ENCODE results near the gene OR51V1. TPM values are rescaled to one million over a fixed set of nuclear protein-coding genes. Genes with fewer than 3 reads are reported as not detected.

The OR51V1 gene
- total and polyA plus RNA-seq, 10 of the 15 experiments (the other 5 are each of a cell fraction or from before 2014, with no cell fraction given) = not detected

DNA sequence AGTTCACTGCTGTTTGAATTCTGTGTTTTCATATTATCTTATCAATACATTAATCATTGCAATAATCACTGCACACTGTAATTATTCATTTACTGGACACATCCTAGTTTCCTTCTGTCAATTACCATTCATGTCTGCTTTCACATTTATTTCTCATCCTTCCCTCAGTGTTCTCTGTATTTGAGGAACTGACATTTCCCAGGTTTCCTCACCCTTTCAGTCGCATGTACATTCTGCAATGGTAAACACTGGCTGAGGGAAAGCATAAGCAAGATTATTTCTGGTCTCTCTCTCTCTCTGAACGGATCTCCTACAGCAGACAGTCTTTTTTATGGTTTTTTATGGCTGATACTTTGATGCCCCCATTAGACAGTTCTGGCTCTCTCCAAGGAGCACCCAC is 38.0 kb upstream of the OR51V1 start:
- 2% methylated on average over 2 of the region's 2 CpGs for whole genome bisulfite sequencing (ENCODE audit: insufficient coverage, insufficient replicate concordance, low lambda C conversion rate, missing lambda C conversion rate)
- SMC1A ChIA-PET (ENCODE audit: uncharacterized antibody, unreplicated experiment) = no interaction called here
- no peak for ATAC-seq
- Histone ChIP-seq H3K27me3 (replicated peaks in 1 of 2; ENCODE audit: control insufficient read depth in 2 of 2, insufficient read depth in 2 of 2, low read length in 1 of 2) (no peaks in the 10 kb centered on the region; a peak in 1 of 4 replicates), H3K9ac (ENCODE audit: control insufficient read depth, insufficient read depth, low read length) (no peak overlapping the region), H2AFZ (ENCODE audit: control insufficient read depth, low read depth, low read length) (no peak overlapping the region), H3K36me3 (ENCODE audit: control insufficient read depth in 2 of 2, insufficient read depth in 2 of 2, low read length in 1 of 2) (no peaks in the 10 kb centered on the region), H3K4me2 (ENCODE audit: control insufficient read depth, insufficient read depth) (no peak overlapping the region), H4K20me1 (ENCODE audit: control insufficient read depth, insufficient read depth) (no peaks in the 10 kb centered on the region), H3K79me2 (ENCODE audit: control insufficient read depth, insufficient read depth, low read length) (no peaks in the 10 kb centered on the region), H3K27ac (ENCODE audit: control insufficient read depth, insufficient read depth) (no peak overlapping the region), H3K9me3 (replicated peaks; ENCODE audit: control insufficient read depth, insufficient read depth, low read length) (no peaks in the 10 kb centered on the region), H3K4me3 (no peak overlapping the region), H3K4me1 (ENCODE audit: control insufficient read depth, insufficient read depth, low read length) (no peaks in the 10 kb centered on the region; the same call in 1 of the 2 replicates)
- POLR2A ChIA-PET = no interaction called here
- FAIRE-seq = no peak
- intact Hi-C loops (cut with micrococcal nuclease; ENCODE audit: unreplicated experiment) = no loop called here
- in situ Hi-C loops (cut with MboI) = no loop called here
- DNase-seq (ENCODE audit: low read depth, low spot score) = no peak
- CTCF ChIA-PET = no interaction called here
- RAD21 ChIA-PET (ENCODE audit: unreplicated experiment) = no interaction called here
- no TSS peak for BruUV-seq (replicated peaks)
- TF ChIP-seq TBL1XR1 (IDR thresholded peaks at IDR 0.05; ENCODE audit: low read depth, low read length) = no peak
- no peak for TF ChIP-seq ZNF384 (IDR thresholded peaks at IDR 0.05; ENCODE audit: borderline replicate concordance, low read depth, low read length)
- TF ChIP-seq CBX3 (IDR thresholded peaks at IDR 0.05; ENCODE audit: borderline replicate concordance, low read depth) = no peak
- TF ChIP-seq ESRRA (IDR thresholded peaks at IDR 0.05; ENCODE audit: low read length) = no peak
- no peak for TF ChIP-seq KAT2A (conservative IDR thresholded peaks at IDR 0.05; ENCODE audit: control insufficient read depth, low read depth, low read length)
- no peak for TF ChIP-seq WRNIP1 (IDR thresholded peaks at IDR 0.05; ENCODE audit: borderline replicate concordance, low read depth, low read length)
- TF ChIP-seq, protein P1, sequence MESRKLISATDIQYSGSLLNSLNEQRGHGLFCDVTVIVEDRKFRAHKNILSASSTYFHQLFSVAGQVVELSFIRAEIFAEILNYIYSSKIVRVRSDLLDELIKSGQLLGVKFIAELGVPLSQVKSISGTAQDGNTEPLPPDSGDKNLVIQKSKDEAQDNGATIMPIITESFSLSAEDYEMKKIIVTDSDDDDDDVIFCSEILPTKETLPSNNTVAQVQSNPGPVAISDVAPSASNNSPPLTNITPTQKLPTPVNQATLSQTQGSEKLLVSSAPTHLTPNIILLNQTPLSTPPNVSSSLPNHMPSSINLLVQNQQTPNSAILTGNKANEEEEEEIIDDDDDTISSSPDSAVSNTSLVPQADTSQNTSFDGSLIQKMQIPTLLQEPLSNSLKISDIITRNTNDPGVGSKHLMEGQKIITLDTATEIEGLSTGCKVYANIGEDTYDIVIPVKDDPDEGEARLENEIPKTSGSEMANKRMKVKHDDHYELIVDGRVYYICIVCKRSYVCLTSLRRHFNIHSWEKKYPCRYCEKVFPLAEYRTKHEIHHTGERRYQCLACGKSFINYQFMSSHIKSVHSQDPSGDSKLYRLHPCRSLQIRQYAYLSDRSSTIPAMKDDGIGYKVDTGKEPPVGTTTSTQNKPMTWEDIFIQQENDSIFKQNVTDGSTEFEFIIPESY (IDR thresholded peaks at IDR 0.05) = no peak
- TF ChIP-seq SUPT20H (IDR thresholded peaks at IDR 0.05; ENCODE audit: borderline replicate concordance, control insufficient read depth, low read depth, low read length) = no peak
- TF ChIP-seq SMARCA5 (IDR thresholded peaks at IDR 0.05) = no peak
- TF ChIP-seq POLR2AphosphoS2 (IDR thresholded peaks at IDR 0.05; ENCODE audit: low read depth, low read length) = no peak
- TF ChIP-seq, protein P2, sequence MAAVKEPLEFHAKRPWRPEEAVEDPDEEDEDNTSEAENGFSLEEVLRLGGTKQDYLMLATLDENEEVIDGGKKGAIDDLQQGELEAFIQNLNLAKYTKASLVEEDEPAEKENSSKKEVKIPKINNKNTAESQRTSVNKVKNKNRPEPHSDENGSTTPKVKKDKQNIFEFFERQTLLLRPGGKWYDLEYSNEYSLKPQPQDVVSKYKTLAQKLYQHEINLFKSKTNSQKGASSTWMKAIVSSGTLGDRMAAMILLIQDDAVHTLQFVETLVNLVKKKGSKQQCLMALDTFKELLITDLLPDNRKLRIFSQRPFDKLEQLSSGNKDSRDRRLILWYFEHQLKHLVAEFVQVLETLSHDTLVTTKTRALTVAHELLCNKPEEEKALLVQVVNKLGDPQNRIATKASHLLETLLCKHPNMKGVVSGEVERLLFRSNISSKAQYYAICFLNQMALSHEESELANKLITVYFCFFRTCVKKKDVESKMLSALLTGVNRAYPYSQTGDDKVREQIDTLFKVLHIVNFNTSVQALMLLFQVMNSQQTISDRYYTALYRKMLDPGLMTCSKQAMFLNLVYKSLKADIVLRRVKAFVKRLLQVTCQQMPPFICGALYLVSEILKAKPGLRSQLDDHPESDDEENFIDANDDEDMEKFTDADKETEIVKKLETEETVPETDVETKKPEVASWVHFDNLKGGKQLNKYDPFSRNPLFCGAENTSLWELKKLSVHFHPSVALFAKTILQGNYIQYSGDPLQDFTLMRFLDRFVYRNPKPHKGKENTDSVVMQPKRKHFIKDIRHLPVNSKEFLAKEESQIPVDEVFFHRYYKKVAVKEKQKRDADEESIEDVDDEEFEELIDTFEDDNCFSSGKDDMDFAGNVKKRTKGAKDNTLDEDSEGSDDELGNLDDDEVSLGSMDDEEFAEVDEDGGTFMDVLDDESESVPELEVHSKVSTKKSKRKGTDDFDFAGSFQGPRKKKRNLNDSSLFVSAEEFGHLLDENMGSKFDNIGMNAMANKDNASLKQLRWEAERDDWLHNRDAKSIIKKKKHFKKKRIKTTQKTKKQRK (IDR thresholded peaks at IDR 0.05; ENCODE audit: low read depth, low read length) = no peak
